ENCODE results near the gene KLRC2.
"Not testable (repeated sequence)": the region's sequence is repeated elsewhere in the genome, so short reads cannot be mapped to it uniquely, and the experiment has no call there.

Gene KLRC2

DNA sequence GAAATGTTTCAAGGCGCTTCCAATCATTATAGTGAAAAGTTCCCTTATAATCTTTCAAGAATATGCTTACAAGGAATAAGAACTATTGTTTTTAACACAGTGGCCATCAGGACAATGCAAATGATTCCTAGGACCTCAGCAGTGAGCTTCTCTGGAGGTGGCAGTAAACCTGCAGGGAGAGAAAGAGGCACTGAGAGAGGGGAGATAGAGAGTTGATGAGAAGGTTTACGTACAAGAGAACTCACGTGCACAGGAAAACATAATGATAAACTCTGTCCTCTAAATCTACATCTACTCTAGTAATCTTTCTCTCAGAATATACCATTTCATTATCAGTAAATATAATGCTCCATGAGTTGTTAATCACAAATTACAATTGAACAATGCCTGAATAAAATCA, 27.0 kb downstream of the KLRC2 start:
- H3K27ac ChIP-seq = no peak overlapping the region
- DNase-seq (ENCODE audit: low read depth, low spot score) = no peak

GRCh38 chr12:10406725-10407124, 29.1 kb downstream of the KLRC2 start:
- H3K27ac ChIP-seq = no peak overlapping the region
- DNase-seq (ENCODE audit: low read depth, low spot score) = no peak

- DNase-seq (ENCODE audit: low read depth, low spot score) = peak; percentile 46
- no peak overlapping the region for H3K27ac ChIP-seq
Measured at GRCh38 chr12:10405294-10405693, 30.5 kb downstream of the KLRC2 start.

GRCh38 chr12:10404798-10405197, 31.0 kb downstream of the KLRC2 start:
- no peak overlapping the region for H3K27ac ChIP-seq
- DNase-seq (ENCODE audit: low read depth, low spot score) = no peak

- no peak for DNase-seq (ENCODE audit: low read depth, low spot score)
Measured at GRCh38 chr12:10400829-10401228, 35.0 kb downstream of the KLRC2 start.

DNA sequence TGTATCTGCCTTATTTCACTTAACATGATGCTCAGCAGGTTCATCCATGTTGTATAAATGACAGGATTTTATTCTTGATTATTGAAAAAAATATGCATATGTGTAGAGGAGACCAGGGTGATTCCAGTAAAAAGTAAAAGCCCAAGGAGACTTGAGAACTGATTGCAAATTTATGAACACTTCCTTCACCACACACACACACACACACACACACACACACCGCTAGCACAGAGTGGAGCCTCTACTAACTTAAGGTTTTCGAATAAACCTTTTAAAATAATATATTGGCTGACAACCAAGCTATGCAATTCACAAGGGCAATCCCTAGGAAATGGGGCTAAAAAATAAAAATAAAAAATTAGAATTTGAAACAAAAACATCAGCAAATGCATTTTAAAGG, 37.6 kb downstream of the KLRC2 start:
- no peak for DNase-seq (ENCODE audit: low read depth, low spot score)

More at GRCh38 chr12:10400829-10401228, 35.0 kb downstream of the KLRC2 start:
- H3K27ac ChIP-seq = no peak overlapping the region

DNA sequence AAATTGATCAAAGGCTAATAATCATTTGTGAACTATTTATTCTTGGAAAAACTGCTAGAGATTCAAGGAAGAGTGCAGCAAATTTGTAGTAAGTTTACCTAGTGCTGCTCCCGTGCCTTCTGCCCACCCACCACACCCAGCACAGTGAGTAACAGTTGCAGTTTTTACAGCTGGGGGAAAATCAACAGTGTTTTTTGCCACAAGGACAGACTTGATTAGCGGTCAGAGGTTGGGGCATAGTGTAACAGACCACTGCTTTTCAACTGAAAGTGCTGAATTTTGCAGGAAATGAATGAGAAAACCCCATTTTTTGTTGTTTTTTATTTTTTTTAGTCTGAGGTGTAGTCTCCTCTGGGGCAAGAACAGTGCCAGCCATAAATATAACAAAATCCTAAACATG, 38.5 kb downstream of the KLRC2 start:
- H3K27ac ChIP-seq = no peak overlapping the region
- DNase-seq (ENCODE audit: low read depth, low spot score) = no peak

More for the DNA sequence above, 37.6 kb downstream of the KLRC2 start:
- H3K27ac ChIP-seq = no peak overlapping the region

DNA sequence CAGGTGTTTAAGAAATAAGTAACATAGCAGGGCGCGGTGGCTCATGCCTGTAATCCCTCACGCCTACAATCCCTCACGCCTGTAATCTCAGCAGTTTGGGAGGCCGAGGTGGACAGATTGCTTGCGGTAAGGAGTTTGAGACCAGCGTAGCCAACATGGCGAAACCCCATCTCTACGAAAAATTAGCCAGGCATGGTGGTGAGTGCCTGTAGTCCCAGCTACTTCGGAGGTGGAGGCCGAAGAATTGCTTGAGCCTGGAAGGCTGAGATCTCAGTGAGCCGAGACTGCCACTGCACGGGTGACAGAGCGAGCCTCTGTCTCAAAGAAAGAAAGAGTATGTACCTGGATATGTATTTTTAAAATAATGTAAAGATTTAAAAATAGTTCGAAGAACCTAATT, 39.6 kb downstream of the KLRC2 start:
- not testable (repeated sequence) for DNase-seq (ENCODE audit: low read depth, low spot score)
- H3K27ac ChIP-seq = peak overlapping the region; percentile 79

- H3K27ac ChIP-seq = peak overlapping the region; percentile 79
- peak; percentile 77 for DNase-seq (ENCODE audit: low read depth, low spot score)
Measured at GRCh38 chr12:10395390-10395998, 40.3 kb downstream of the KLRC2 start.

DNA sequence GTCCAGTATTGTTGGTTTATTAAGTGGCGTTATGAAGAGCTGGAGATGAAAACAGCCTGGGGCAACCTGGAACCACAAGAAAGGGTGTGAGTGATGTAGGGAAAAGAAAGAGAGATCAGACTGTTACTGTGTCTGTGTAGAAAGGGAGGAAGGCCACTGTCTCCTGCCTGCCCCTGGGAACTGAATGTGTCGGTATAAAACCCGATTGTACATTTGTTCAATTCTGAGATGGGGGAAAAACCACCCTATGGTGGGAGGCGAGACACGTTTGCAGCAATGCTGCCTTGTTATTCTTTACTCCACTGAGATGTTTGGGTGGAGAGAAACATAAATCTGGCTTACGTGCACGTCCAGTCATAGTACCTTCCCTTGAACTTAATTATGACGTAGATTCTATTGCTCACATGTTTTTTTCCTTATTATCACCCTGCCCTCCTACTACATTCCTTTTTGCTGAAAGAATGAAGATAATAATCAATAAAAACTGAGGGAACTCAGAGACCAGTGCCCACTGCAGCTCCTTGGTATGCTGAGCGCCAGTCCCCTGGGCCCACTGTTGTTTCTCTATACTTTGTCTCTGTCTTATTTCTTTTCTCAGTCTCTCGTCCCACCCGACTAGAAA, 41.2 kb downstream of the KLRC2 start:
- peak overlapping the region; percentile 79 for H3K27ac ChIP-seq
- DNase-seq (ENCODE audit: low read depth, low spot score) = not testable (repeated sequence)

GRCh38 chr12:10393291-10393690, 42.5 kb downstream of the KLRC2 start:
- H3K27ac ChIP-seq = peak overlapping the region; percentile 74
- DNase-seq (ENCODE audit: low read depth, low spot score) = no peak

GRCh38 chr12:10392394-10392930, 43.3 kb downstream of the KLRC2 start:
- peak overlapping the region; percentile 74 for H3K27ac ChIP-seq
- DNase-seq (ENCODE audit: low read depth, low spot score) = peak; percentile 71

DNA sequence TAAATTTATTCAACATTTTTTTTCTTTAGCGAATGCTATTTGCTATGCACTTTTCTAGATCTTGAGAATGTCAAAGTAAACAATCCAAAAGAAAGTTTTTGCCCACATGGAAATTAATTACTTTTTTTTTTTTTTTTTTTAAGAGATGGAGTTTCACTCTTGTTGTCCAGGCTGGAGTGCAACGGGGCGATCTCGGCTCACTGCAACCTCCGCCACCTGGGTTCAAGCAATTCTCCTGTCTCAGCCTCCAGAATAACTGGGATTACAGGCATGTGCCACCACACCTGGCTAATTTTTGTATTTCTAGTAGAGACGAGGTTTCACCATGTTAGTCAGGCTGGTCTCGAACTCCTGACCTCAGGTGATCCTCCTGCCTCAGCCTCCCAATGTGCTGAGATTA, 44.8 kb downstream of the KLRC2 start:
- DNase-seq (ENCODE audit: low read depth, low spot score) = not testable (repeated sequence)
- H3K27ac ChIP-seq = peak overlapping the region; percentile 74

GRCh38 chr12:10389904-10390303, 45.9 kb downstream of the KLRC2 start, which contains the start of gene KLRK1:
Gene KLRK1, minus strand, starts transcription at chr12:10390041. Its CDS starts 1,231 bp downstream, at chr12:10388810.
- no peak within 1 kb of the TSS for H3K27ac ChIP-seq
- no peak for DNase-seq (ENCODE audit: low read depth, low spot score)

DNA sequence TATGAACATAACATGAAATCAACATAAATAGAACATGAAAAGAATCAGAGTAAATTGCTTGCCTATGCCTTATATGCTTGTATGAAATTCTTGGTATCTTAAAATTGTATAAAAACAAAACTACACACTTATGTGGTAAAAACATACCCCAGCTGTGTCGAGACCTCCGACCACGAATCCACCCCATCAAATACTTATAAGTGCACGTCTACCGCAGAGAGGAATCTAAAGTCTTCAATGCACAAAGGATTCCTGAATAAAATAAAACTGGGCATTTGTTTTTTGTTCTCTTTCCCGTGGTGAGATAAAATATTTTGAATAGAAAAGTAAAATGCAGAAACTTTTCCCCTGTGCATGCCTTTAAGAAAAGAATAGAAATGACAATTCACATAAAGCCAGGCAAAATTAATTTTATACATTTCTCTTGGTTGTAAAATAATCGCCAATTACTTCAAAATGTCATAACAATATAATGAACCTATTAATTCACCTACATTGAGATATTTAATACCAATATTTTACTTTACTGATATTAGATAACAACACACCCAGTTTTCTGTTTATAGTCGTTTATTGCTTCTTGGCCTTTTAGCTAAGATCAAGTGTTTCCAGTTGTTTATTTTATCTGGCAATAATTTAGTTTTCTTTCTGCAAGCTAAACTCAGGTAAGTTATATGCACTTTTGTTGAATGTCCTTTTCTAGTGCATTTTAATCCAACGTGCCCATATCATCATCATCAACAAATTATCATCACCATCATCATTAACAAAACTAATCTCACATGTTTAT, 47.0 kb downstream of the KLRC2 start:
- H3K27ac ChIP-seq = no peak overlapping the region
- no peak for DNase-seq (ENCODE audit: low read depth, low spot score)

DNA sequence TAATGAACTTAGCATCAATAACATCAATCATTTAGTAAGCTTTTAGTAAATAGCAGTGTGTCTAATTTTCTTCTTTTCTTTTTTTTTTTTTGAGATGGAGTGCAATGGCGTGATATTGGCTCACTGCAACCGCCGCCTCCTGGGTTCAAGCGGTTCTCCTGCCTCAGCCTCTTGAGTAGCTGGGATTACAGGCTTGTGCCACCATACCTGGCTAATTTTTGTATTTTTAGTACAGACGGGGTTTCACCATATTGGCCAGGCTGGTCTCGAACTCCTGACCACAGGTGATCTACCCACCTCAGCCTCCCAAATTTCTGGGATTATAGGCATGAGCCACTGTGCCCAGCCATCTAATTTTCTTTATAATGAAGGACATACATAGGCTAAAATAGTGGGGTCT, 48.3 kb downstream of the KLRC2 start:
- not testable (repeated sequence) for DNase-seq (ENCODE audit: low read depth, low spot score); H3K27ac ChIP-seq

GRCh38 chr12:10386857-10387256, 49.0 kb downstream of the KLRC2 start:
- no peak for DNase-seq (ENCODE audit: low read depth, low spot score)
- H3K27ac ChIP-seq = no peak overlapping the region

DNA sequence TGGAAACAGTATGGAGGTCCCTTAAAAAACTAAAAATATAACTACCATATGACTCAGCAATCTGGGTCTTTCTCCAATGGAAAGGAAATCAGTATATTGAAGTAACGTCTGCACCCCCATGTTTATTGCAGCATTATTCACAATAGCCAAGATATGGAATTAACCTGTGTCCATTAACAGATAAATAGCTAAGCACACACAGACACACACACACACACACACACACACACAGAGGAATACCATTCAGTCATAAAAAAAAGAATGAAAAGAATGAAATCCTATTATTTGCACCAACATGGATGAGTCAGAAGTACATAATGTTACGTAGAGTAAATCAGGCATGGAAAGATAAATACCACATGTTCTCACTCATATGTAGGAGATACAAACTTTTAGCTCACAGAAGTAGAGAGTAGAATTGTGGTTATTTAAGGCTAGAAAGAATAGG, 50.6 kb downstream of the KLRC2 start:
- peak overlapping the region; percentile 51 for H3K27ac ChIP-seq
- DNase-seq (ENCODE audit: low read depth, low spot score) = peak; percentile 74

DNA sequence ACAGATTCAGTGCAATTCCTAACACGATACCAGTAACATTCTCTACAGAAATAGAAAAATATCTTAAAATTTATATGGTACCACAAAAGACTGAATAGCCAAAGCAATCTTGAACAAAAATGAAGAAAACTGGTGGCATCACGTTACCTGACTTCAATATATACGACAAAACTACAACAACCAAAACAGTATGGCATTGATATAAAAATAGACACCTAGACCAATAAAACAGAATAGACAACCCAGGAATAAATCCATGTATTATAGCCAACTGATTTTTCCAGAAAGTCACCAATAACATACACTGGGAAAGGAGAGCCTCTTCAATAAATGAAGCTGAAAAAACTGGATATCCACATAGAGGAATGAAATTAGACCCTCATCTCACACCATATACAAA, 51.6 kb downstream of the KLRC2 start:
- H3K27ac ChIP-seq = peak overlapping the region; percentile 51
- no peak for DNase-seq (ENCODE audit: low read depth, low spot score)

DNA sequence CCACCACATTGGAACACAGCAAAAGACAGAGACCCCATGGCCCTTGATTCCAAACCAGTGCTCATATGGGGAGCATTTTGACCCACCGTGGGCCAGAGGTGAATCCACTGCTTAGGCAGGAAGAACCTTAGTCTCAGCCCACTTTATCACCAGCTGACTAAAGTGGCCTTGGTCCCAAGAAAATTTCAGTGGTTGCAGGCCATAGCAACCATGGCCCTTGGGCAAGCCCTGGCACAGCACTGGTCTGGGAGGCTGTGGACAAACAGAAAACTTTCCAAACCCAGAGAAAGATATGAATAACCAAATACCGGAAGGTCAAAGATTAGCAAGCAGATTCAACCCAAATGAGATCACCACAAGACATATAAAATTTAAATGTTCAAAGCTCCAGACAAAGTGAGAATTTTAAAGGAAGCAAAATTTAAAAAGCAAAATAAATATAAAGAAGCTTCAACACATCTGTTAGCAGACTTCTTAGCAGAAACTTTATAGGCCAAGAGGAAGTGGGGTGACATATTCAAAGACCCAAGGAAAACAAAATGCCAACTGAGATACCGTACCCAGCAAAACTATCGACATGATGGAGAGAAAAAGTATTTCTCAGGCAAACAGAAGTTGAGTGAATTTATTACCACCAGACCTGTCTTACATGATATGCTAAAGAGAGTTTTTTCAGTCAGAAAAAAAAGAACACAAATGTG, 53.7 kb downstream of the KLRC2 start:
- DNase-seq (ENCODE audit: low read depth, low spot score) = no peak
- no peak overlapping the region for H3K27ac ChIP-seq

All from epithelial cell of prostate (primary cell).